Activated T-helper 1 cell treated with anti-CD3 and anti-CD28 coated beads, Interleukin-12 subunit alpha, Interleukin-12 subunit beta, Interleukin-2, Interleukin-4 antibody, amounts not matched to agents 30 ng/mL and 10 ng/mL and 1 ng/mL, durations not matched to agents 14 hours and 24 hours and 36 hours (primary cell): ENCODE data around the gene GNB5. TPM values are rescaled to one million over a fixed set of nuclear protein-coding genes. Genes with fewer than 3 reads are reported as not detected.

Experiments used
- DNase-seq: peaks from one replicate; pipeline ENCODE4 v3.0.0; 2021; ENCODE audit warnings: low spot score
- H3K27ac Mint-ChIP-seq: one replicate; pipeline ENCODE4 v1.8.0; 2021; ENCODE audit warnings: mild to moderate bottlenecking, mixed read lengths
- H3K27me3 Mint-ChIP-seq: one replicate; pipeline ENCODE4 v1.8.0; 2022; ENCODE audit warnings: mild to moderate bottlenecking, moderate library complexity, mixed read lengths; ENCODE audit not compliant: insufficient read depth
- H3K36me3 Mint-ChIP-seq: one replicate; pipeline ENCODE4 v1.8.0; 2021; ENCODE audit warnings: low read depth, mixed read lengths
- H3K4me1 Mint-ChIP-seq: one replicate; pipeline ENCODE4 v1.8.0; 2021; ENCODE audit warnings: low read depth, mixed read lengths
- H3K4me3 Mint-ChIP-seq: one replicate; pipeline ENCODE4 v1.8.0; 2021; ENCODE audit warnings: mild to moderate bottlenecking, moderate library complexity, mixed read lengths
- H3K9me3 Mint-ChIP-seq: one replicate; pipeline ENCODE4 v1.8.0; 2021; ENCODE audit warnings: mixed read lengths
- intact Hi-C: fragments of 100-400 bp; cut with micrococcal nuclease; formaldehyde crosslinking; loops from one replicate; pipeline ENCODE4 v1.15.1; 2024
- total RNA-seq: library from RNA; stranded (reverse); gene quantifications from 2 replicates; pipeline ENCODE4 v1.2.3, GENCODE V29; 2022

GNB5 gene
- total RNA-seq, 1 donor from 2014 or later = 17.0 TPM

DNA sequence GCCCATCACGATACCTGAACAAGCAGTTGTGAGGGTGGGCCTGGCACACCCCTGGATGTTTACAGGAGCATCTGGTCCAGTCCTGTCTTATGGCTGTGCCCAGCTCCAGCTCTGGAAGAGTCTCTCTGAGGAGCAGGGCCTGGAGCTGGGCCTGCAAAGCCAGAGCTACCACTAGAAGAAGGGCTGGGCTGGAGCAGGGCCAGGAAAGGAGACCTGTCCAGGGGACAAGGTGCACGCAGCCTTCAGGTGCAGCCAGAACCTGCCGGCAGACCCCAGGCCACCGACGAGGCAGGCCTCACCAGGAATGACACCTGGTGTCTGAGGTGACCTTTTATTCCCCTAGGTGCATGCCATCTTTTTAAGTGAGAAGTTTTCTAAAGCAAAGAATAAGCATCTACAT, 70.2 kb downstream of the GNB5 start:
- intact Hi-C loops = no loop called here
- Mint-ChIP-seq H3K27me3 (no peaks in the 10 kb centered on the region), H3K9me3 (no peaks in the 10 kb centered on the region), H3K36me3 (peaks cover 5% of the 10 kb centered on the region), H3K27ac (no peak overlapping the region), H3K4me3 (no peak overlapping the region), H3K4me1 (peaks cover 4% of the 10 kb centered on the region)
- no peak for DNase-seq

DNA sequence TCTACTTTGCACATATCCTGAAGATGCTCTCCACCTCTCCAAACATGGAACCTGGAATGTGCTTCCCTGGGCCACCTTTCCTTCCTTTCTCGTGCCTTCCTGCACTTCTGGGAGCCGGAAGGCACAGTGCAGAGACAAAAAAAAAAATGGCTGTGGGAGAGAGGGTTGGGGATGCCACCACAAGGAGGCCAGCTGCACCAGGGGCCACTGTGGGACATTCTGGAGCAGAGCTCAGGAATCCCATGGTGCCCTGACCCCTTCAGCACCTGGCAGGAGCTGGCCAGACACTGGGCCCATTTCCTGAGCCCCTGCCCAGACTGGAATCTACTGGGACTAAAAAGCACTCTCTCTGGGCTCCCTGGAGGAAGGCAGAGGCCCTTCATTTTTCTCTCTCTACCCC, 70.7 kb downstream of the GNB5 start:
- H3K4me3 Mint-ChIP-seq = no peak overlapping the region
- H3K27ac Mint-ChIP-seq = no peak overlapping the region
- no peaks in the 10 kb centered on the region for H3K9me3 Mint-ChIP-seq
- DNase-seq = no peak
- no peaks in the 10 kb centered on the region for H3K27me3 Mint-ChIP-seq
- H3K4me1 Mint-ChIP-seq = peaks cover 4% of the 10 kb centered on the region
- intact Hi-C loops = no loop called here
- H3K36me3 Mint-ChIP-seq = peaks cover 5% of the 10 kb centered on the region

DNA sequence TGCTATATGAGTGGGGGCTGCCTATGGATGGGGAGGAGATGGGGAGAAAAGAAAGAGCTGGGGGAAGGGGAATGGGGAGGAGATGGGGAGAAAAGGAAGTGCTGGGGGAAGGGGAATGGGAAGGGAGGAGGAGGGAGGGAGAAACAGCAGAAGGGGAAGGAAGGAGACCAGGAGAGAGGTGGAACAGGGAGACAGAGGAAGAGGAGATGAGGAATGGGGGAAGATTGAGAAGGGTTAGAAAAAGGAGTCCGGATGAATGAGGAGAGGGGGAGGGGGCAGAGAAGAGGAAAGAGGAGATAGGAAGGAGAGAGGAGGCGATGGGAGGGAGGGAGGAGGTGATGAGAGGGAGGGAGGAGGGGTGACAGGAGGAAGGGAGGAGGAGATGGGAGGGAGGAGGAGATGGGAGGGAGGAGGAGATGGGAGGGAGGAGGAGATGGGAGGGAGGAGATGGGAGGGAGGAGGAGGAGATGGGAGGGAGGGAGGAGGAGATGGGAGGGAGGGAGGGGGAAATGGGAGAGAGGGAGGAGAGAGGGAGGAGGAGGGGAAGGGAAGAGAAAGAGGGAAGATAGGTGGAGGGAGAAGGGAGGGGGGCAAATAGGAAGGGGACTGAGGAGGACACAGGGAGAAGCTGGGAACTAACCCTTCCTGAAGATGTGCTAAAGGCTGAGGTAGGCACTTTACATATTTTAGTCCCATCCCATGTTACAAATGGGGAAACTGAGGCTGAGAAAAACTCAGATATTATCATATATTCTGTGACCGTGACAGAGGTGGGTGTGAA, 72.0 kb downstream of the GNB5 start:
- intact Hi-C loops = loop anchor here (10.0 kb wide), 1 partner anchor 106 kb away; no protein-coding TSS in a partner anchor
- H3K27me3 Mint-ChIP-seq = peaks cover 9% of the 10 kb centered on the region
- no peak overlapping the region for H3K4me3 Mint-ChIP-seq

DNA sequence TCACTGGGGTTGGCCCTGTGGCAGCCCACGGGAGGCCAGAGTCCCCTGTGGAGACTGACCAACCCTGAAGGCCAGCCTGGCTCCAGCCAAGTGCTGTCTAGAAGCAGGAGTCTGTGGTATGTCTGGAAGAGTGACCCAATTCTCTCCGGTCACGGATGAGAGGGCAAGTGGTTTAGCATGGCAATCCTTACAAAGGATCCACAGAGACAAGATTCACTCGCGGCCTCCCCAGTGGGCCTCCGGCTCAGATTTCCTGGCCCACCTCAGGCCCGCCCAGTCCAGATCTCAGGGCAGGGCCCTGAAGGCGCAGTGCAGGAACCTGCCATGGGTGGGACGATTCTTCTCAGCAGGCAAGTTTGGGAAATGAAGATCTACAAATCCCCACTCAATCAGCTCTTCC, 73.6 kb downstream of the GNB5 start:
- no peak overlapping the region for H3K4me3 Mint-ChIP-seq
- no peaks in the 10 kb centered on the region for H3K9me3 Mint-ChIP-seq
- H3K27me3 Mint-ChIP-seq = peaks cover 23% of the 10 kb centered on the region
- H3K36me3 Mint-ChIP-seq = no peaks in the 10 kb centered on the region
- no peak overlapping the region for H3K27ac Mint-ChIP-seq
- no peaks in the 10 kb centered on the region for H3K4me1 Mint-ChIP-seq
- intact Hi-C loops = loop anchor here (10.0 kb wide), 1 partner anchor 107 kb away; no protein-coding TSS in a partner anchor
- no peak for DNase-seq

More for the DNA sequence above, 72.0 kb downstream of the GNB5 start:
- no peaks in the 10 kb centered on the region for H3K9me3 Mint-ChIP-seq
- no peak for DNase-seq
- no peak overlapping the region for H3K27ac Mint-ChIP-seq
- no peaks in the 10 kb centered on the region for H3K36me3 Mint-ChIP-seq
- no peaks in the 10 kb centered on the region for H3K4me1 Mint-ChIP-seq

DNA sequence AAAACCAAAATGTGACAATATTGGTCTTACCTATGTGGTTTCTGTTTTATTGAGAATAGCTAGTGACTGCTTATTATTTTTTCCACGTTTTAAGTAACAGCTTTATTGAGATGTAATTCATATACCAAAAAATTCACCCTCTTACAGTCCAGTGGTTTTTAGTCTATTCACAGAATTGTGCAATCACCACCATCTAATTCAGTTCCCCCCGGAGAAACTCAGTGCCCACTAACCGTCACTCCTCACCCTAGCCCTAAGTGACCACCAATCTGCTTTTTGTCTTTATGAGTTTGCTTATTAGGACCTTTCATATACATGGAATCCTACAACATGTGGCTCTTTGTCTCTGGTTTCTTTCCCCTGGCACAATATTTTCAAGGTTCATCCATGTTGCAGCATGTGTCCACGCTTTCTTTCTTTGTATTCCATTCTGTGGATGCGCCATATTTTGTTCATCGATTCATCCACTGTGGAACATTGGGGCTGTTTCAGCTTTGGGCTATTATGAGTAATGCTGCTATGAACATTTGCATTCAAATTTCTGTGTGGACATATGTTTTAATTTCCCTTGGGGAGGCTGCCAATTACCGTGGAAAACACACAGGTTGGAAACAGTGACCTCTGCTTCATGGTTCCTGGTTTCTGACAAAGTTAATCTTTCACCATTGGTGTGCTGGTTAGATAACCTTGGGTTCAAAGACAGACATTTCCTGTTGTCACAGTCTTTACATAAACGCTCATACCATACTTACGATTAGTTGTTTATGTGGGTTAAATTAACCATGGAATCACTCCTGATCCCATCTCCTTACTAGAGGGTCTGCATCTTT, 75.4 kb downstream of the GNB5 start:
- Mint-ChIP-seq H3K27ac (no peak overlapping the region), H3K4me1 (no peaks in the 10 kb centered on the region), H3K9me3 (no peaks in the 10 kb centered on the region), H3K4me3 (no peak overlapping the region), H3K36me3 (no peaks in the 10 kb centered on the region), H3K27me3 (peaks cover 23% of the 10 kb centered on the region)
- DNase-seq = no peak
- intact Hi-C loops = loop anchor here (10.0 kb wide), 1 partner anchor 109 kb away; no protein-coding TSS in a partner anchor

DNA sequence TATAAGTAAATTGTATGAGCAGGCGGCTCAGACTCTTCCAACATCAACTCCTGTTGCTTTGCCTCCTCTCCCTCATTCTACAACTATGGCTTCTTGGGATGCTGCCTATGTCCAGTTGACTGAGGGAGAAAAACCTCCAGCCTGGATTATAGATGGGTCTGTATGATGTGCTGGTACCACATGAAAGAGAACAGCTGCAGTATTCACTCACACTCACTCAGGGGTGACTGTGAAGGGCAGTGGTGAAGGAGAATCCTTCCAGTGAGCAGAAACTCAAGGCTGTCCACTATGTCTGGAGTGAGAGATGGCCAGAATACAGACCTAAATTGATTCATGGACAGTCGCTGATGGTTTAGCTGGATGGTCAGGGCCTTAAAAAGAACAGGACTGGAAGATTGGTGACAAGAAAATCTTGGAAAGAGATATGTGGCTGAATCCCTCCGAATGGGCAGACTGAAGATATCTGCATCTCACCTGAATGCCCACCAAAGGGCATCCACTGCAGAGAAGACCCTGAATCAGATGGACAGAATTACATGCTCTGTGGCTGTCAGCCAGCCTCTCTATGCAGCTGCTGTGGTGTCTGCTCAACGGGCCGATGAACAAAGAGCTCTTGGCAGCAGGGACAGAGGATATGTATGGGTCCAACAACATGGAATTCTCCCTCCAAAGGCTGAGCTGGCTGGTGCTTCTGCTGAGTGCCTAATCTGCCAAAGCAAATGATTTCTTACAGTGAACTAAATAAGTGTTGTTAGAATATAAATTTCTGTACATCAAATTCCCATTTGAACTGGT, 76.7 kb downstream of the GNB5 start:
- Mint-ChIP-seq H3K36me3 (no peaks in the 10 kb centered on the region), H3K27me3 (peaks cover 34% of the 10 kb centered on the region), H3K4me1 (no peaks in the 10 kb centered on the region), H3K27ac (no peak overlapping the region), H3K9me3 (no peaks in the 10 kb centered on the region), H3K4me3 (no peak overlapping the region)
- intact Hi-C loops = loop anchor here (10.0 kb wide), 1 partner anchor 110 kb away; no protein-coding TSS in a partner anchor
- DNase-seq = no peak

DNA sequence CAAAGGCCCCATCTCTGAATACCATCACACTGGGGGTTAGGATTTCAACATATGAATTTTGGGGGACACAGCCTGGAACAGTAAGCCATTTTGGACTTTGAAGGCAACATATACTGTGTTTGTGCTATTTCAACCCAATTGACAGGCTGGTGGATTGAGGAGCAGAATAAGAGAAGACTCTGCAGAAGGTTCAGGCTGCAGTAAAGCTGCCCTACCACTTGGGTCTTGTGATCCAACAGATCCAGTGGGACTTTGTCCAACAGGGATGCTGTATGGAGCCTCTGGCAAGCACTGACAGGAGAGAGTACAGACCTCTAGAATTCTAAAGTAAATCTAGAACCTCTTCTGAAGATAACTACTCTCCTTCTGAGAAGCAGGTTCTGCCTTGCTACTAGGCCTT, 77.5 kb downstream of the GNB5 start:
- Mint-ChIP-seq H3K27me3 (peaks cover 34% of the 10 kb centered on the region), H3K27ac (no peak overlapping the region), H3K36me3 (no peaks in the 10 kb centered on the region), H3K4me3 (peak overlapping the region; percentile 37), H3K4me1 (no peaks in the 10 kb centered on the region), H3K9me3 (no peaks in the 10 kb centered on the region)
- no peak for DNase-seq
- intact Hi-C loops = loop anchor here (10.0 kb wide), 1 partner anchor 111 kb away; no protein-coding TSS in a partner anchor

DNA sequence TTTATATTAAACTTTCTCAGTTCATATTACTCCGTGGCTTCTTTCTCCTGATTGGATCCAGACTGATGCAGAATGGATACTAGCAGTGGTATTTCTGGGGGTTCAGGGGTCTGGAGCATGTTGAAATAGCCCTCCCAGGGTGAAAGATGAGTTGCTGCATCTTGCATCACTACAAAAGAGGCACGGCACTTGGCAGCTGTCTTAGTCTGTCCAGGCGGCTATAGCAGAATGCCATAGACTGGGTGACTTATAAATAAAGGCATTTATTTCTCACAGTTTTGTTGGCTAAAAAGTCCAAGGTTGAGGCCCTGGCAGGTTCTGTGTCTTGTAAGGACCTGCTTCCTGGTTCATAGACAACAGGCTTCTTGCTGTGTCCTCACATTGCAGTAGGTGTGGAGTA, 78.0 kb downstream of the GNB5 start:
- H3K4me3 Mint-ChIP-seq = peak overlapping the region; percentile 37
- peaks cover 34% of the 10 kb centered on the region for H3K27me3 Mint-ChIP-seq
- intact Hi-C loops = loop anchor here (10.0 kb wide), 1 partner anchor 112 kb away; no protein-coding TSS in a partner anchor

DNA sequence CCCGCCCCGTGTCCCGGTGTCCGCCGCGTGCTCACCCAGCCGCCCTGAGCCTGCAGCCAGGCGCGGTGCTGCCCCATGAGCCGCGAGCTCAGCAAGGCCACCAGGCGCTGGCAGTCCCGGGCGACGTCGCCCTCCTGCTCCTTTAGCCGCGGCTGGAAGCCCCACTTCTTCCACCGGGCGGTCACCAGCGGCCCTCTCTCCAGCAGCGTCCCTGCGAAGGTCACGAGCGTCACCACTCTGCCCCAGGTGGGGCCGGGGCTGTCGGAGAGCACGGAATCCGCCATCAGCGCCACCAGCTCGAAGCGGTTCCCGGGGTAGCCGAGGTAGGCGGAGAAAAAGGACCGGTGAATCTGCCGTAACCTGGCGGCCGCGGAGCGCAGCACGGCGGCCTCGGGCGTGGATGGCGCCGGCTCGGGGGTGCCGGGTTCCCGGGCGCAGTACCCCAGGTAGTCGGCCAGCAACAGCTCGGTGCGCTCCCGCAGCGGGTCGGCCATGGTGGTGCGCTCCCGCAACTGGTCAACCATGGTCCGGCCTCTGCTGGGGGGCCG, 78.9 kb downstream of the GNB5 start:
- peak; percentile 11 for DNase-seq
- intact Hi-C loops = loop anchor here (10.0 kb wide), 1 partner anchor 113 kb away; no protein-coding TSS in a partner anchor
- Mint-ChIP-seq H3K27me3 (peaks cover 34% of the 10 kb centered on the region), H3K4me3 (peak overlapping the region; percentile 52), H3K36me3 (no peaks in the 10 kb centered on the region), H3K27ac (no peak overlapping the region), H3K4me1 (no peaks in the 10 kb centered on the region), H3K9me3 (no peaks in the 10 kb centered on the region)

More for the DNA sequence above, 78.0 kb downstream of the GNB5 start:
- no peaks in the 10 kb centered on the region for H3K4me1 Mint-ChIP-seq
- H3K27ac Mint-ChIP-seq = no peak overlapping the region
- H3K9me3 Mint-ChIP-seq = no peaks in the 10 kb centered on the region
- DNase-seq = no peak
- no peaks in the 10 kb centered on the region for H3K36me3 Mint-ChIP-seq

DNA sequence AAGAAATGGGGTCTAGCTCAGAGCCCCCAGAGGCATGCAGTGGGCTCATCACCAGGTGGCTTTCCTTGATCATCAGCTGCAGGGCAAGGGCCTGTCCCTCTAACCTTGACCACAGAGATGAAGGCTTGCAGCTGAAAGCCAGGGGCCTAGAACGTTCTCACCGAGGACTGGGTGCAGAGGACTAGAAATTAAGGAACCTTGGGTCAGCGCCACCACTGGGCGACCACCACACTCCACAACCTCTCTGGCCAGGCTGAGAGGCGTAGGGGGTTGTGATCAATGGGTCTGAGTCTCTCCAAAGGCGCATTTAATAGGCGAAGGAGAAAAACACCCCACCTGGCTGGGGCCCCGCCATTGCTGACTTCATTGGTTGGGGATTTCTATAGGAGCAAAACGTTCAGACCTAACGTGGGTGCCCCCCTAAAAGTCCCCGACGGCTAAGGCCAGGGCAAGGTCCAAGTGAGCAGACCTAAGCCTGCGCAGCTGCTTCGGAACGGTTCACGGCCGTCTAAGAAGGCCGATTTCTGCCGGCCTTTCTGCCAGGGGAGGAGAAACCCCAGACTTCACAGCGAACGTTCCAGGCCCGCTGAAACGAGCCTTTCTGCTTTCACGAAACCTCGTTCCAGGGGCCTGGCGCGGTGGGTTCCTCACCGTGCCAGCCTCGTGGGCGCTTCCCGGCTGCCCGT, 79.5 kb downstream of the GNB5 start:
- peaks cover 38% of the 10 kb centered on the region for H3K27me3 Mint-ChIP-seq

DNA sequence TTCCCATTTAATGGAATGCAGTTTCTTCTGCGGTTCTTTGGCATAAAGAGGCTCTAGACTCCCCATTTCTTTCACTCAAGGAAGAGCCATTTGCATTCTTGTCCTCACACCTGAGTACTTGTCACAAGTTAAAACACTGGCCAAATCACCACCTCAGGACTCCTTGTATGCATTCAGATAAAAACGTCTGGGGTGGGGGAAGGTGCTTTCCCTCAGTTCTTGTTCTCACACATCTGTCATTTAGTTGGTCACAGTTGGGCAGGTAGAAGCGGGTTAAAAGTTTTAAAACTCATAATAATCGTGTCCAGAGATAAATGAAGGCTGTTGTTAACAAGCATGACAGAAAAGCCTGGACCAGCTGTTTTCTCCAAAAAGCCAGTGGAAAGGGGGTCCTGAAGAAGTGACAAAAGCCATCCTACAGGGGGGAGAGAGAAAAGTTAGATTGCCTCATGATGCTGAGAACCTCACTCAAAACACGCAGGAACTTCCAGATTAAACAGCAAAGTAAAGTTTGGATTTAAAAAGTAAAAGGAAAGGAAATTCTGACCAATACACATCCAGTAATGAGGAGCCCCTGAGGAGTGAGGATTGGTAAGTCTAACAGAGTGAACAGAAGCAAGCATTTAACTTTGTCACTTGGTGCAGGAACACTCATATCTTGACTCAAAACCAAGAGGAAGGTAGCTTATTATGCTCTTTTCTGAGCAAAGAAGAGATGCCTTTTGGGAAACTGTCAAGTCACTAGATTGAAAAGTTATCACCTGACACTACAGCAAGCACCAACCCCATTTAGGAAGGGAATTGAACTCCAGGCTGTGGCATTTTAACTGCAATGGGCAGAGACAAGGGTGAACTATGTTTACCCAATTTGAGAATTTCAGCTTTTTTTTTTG, 81.4 kb downstream of the GNB5 start:
- H3K4me3 Mint-ChIP-seq = no peak overlapping the region

More for the DNA sequence above, 79.5 kb downstream of the GNB5 start:
- no peaks in the 10 kb centered on the region for H3K4me1 Mint-ChIP-seq
- H3K4me3 Mint-ChIP-seq = no peak overlapping the region
- H3K36me3 Mint-ChIP-seq = no peaks in the 10 kb centered on the region
- DNase-seq = no peak
- H3K9me3 Mint-ChIP-seq = no peaks in the 10 kb centered on the region
- no peak overlapping the region for H3K27ac Mint-ChIP-seq
- intact Hi-C loops = loop anchor here (10.0 kb wide), 1 partner anchor 113 kb away; no protein-coding TSS in a partner anchor

More for the DNA sequence above, 81.4 kb downstream of the GNB5 start:
- Mint-ChIP-seq H3K9me3 (no peaks in the 10 kb centered on the region), H3K27ac (no peak overlapping the region), H3K36me3 (no peaks in the 10 kb centered on the region), H3K27me3 (peaks cover 34% of the 10 kb centered on the region), H3K4me1 (no peaks in the 10 kb centered on the region)
- no peak for DNase-seq
- intact Hi-C loops = loop anchor here (10.0 kb wide), 1 partner anchor 115 kb away; no protein-coding TSS in a partner anchor
